H9 (cell line): ENCODE results near the gene PPM1M. TPM values are rescaled to one million over a fixed set of nuclear protein-coding genes. Genes with fewer than 3 reads are reported as not detected.

Source experiments
- DNase-seq: peaks from one replicate; pipeline ENCODE4 v3.0.0-alpha.2; 2017
- H2AFZ ChIP-seq: one replicate; pipeline ENCODE4 v1.6.1; 2013; ENCODE audit warnings: mild to moderate bottlenecking, low read length, control low read depth, moderate library complexity
- H2AK5ac ChIP-seq: 2 replicates; pipeline ENCODE4 v1.6.1; 2013; ENCODE audit warnings: low read length, control low read depth, mixed read lengths; ENCODE audit not compliant: insufficient read length
- H2BK120ac ChIP-seq: one replicate; pipeline ENCODE4 v1.6.1; 2013; ENCODE audit warnings: low read depth, mild to moderate bottlenecking, low read length, control low read depth, inconsistent platforms; ENCODE audit not compliant: poor library complexity, severe bottlenecking
- H2BK12ac ChIP-seq: 2 replicates; pipeline ENCODE4 v1.6.1; 2013; ENCODE audit warnings: low read length, control low read depth, mixed read lengths, low read depth; ENCODE audit not compliant: insufficient read length
- H2BK15ac ChIP-seq: 2 replicates; pipeline ENCODE4 v1.6.1; 2013; ENCODE audit warnings: low read depth, low read length, control low read depth
- H2BK20ac ChIP-seq: one replicate; pipeline ENCODE4 v1.6.1; 2013; ENCODE audit warnings: low read depth, mild to moderate bottlenecking, low read length, control low read depth, inconsistent platforms; ENCODE audit not compliant: poor library complexity, severe bottlenecking
- H2BK5ac ChIP-seq: 2 replicates; pipeline ENCODE4 v1.6.1; 2013; ENCODE audit warnings: low read length, control low read depth, mixed read lengths; ENCODE audit not compliant: insufficient read length
- H3K14ac ChIP-seq: 2 replicates; pipeline ENCODE4 v1.6.1; 2013; ENCODE audit warnings: low read length, control low read depth; ENCODE audit not compliant: insufficient read depth
- H3K18ac ChIP-seq: 2 replicates; pipeline ENCODE4 v1.6.1; 2013; ENCODE audit warnings: low read depth, mild to moderate bottlenecking, mixed read lengths, low read length, control low read depth; ENCODE audit not compliant: insufficient read length
- H3K23ac ChIP-seq: 2 replicates; pipeline ENCODE4 v1.6.1; 2013; ENCODE audit warnings: low read length, control low read depth, mixed read lengths, low read depth; ENCODE audit not compliant: insufficient read length
- H3K23me2 ChIP-seq: 2 replicates; pipeline ENCODE4 v1.6.1; 2013; ENCODE audit warnings: low read depth, mild to moderate bottlenecking, mixed read lengths, low read length, control low read depth; ENCODE audit not compliant: insufficient read length, poor library complexity, severe bottlenecking
- H3K27ac ChIP-seq: 2 replicates; pipeline ENCODE4 v1.5.1; 2013; ENCODE audit warnings: low read length, control low read depth, mixed read lengths, low read depth; ENCODE audit not compliant: insufficient read length
- H3K27me3 ChIP-seq: 2 replicates; pipeline ENCODE4 v1.6.1; 2013; ENCODE audit warnings: low read length, control low read depth, inconsistent platforms; ENCODE audit not compliant: insufficient read depth
- H3K4ac ChIP-seq: 2 replicates; pipeline ENCODE4 v1.6.1; 2013; ENCODE audit warnings: low read depth, mild to moderate bottlenecking, control low read depth, inconsistent platforms, low read length, moderate library complexity
- H3K4me1 ChIP-seq: 2 replicates; pipeline ENCODE4 v1.6.1; 2013; ENCODE audit warnings: low read length, control low read depth, inconsistent platforms; ENCODE audit not compliant: insufficient read depth
- H3K4me2 ChIP-seq: 2 replicates; pipeline ENCODE4 v1.6.1; 2013; ENCODE audit warnings: low read length, control low read depth, mixed read lengths; ENCODE audit not compliant: insufficient read length, insufficient read depth
- H3K56ac ChIP-seq: 2 replicates; pipeline ENCODE4 v1.6.1; 2013; ENCODE audit warnings: low read depth, mild to moderate bottlenecking, mixed read lengths, low read length, control low read depth; ENCODE audit not compliant: insufficient read length
- H3K79me1 ChIP-seq: 2 replicates; pipeline ENCODE4 v1.6.1; 2013; ENCODE audit warnings: low read depth, mild to moderate bottlenecking, moderate library complexity, low read length, control low read depth, inconsistent platforms; ENCODE audit not compliant: insufficient read depth, poor library complexity, severe bottlenecking
- H3K79me2 ChIP-seq: 2 replicates; pipeline ENCODE4 v1.6.1; 2013; ENCODE audit warnings: low read length, control low read depth, inconsistent platforms; ENCODE audit not compliant: insufficient read depth
- H3K9ac ChIP-seq: 2 replicates; pipeline ENCODE4 v1.6.1; 2013; ENCODE audit warnings: low read length, control low read depth, mixed read lengths; ENCODE audit not compliant: insufficient read length; ENCODE audit errors: extremely low read depth
- H3K9me3 ChIP-seq: one replicate; pipeline ENCODE4 v1.6.1; 2013; ENCODE audit warnings: low read depth, low read length, inconsistent platforms; ENCODE audit not compliant: control insufficient read depth
- H3T11ph ChIP-seq: one replicate; pipeline ENCODE4 v1.6.1; 2013; ENCODE audit warnings: mild to moderate bottlenecking, low read length, control low read depth, inconsistent platforms
- H4K20me1 ChIP-seq: one replicate; pipeline ENCODE4 v1.6.1; 2013; ENCODE audit not compliant: control insufficient read depth, insufficient read length, insufficient read depth
- H4K5ac ChIP-seq: 2 replicates; pipeline ENCODE4 v1.6.1; 2013; ENCODE audit warnings: low read depth, mild to moderate bottlenecking, mixed read lengths, low read length, control low read depth; ENCODE audit not compliant: insufficient read length
- H4K8ac ChIP-seq: replicated peaks from 2 replicates; pipeline ENCODE4 v1.6.1; 2013; ENCODE audit warnings: low read length, control low read depth, mixed read lengths, low read depth; ENCODE audit not compliant: insufficient read length
- H4K91ac ChIP-seq: 2 replicates; pipeline ENCODE4 v1.6.1; 2013; ENCODE audit warnings: low read depth, mild to moderate bottlenecking, moderate library complexity, mixed read lengths, low read length, control low read depth; ENCODE audit not compliant: insufficient read length
- H3K27ac Mint-ChIP-seq, 3 experiments: 2 replicates in 2 of 3; 3 replicates in 1 of 3; pipeline ENCODE4 v1.8.0; 2020 to 2021; ENCODE audit warnings: mixed read lengths in 3 of 3, mild to moderate bottlenecking in 1 of 3, moderate library complexity in 1 of 3
- H3K27me3 Mint-ChIP-seq: 2 replicates; pipeline ENCODE4 v1.8.0; 2021; ENCODE audit warnings: low read depth, mild to moderate bottlenecking, moderate library complexity, mixed read lengths
- H3K36me3 Mint-ChIP-seq, 3 experiments: 2 replicates in 2 of 3; 3 replicates in 1 of 3; pipeline ENCODE4 v1.8.0; 2020 to 2021; ENCODE audit warnings: low read depth in 3 of 3, mixed read lengths in 3 of 3; ENCODE audit not compliant: insufficient read depth in 1 of 3
- H3K4me1 Mint-ChIP-seq, 2 experiments: 2 replicates each; pipeline ENCODE4 v1.8.0; 2020; ENCODE audit warnings: mixed read lengths in 2 of 2
- H3K4me3 Mint-ChIP-seq, 2 experiments: 2 replicates in 1 of 2; 3 replicates in 1 of 2; pipeline ENCODE4 v1.8.0; 2020 to 2021; ENCODE audit warnings: mild to moderate bottlenecking in 2 of 2, mixed read lengths in 2 of 2, moderate library complexity in 1 of 2
- H3K9me3 Mint-ChIP-seq, 2 experiments: 2 replicates in 1 of 2; 3 replicates in 1 of 2; pipeline ENCODE4 v1.8.0; 2020; ENCODE audit warnings: mild to moderate bottlenecking in 2 of 2, mixed read lengths in 2 of 2, moderate library complexity in 1 of 2
- CTCF ChIP-seq: fragments of 200-600 bp; sonication (generic); conservative IDR thresholded peaks from 3 replicates; pipeline ENCODE4 v1.8.0; 2021; ENCODE audit warnings: antibody characterized with exemption, mild to moderate bottlenecking
- WGBS: extraction: QIAGEN DNeasy Blood & Tissue Kit; methylation state at CpG from one replicate; pipeline ENCODE4 v1.1.7; 2013; ENCODE audit warnings: missing lambda C conversion rate, low lambda C conversion rate, mixed read lengths; ENCODE audit not compliant: insufficient read length; ENCODE audit errors: extremely low coverage; 5-methylcytosine and 5-hydroxymethylcytosine counted together
- total RNA-seq: library from RNA; stranded (reverse); gene quantifications from 2 replicates; pipeline ENCODE4 v1.2.1, GENCODE V29; 2021

The PPM1M gene
- total RNA-seq, 1 experiment from 2014 or later = 7.4 TPM

GRCh38 chr3:52290596-52291507 lies 45.3 kb downstream of the PPM1M start:
- no peak for DNase-seq
- Histone ChIP-seq H3K14ac (no peak overlapping the region), H2BK15ac (no peak overlapping the region), H4K20me1 (no peaks in the 10 kb centered on the region), H2BK20ac (no peak overlapping the region), H3K56ac (no peak overlapping the region), H3K27ac (no peak overlapping the region), H3K23ac (no peak overlapping the region), H2BK5ac (no peak overlapping the region), H3K4me1 (no peaks in the 10 kb centered on the region), H2AFZ (no peak overlapping the region), H4K5ac (no peak overlapping the region), H3T11ph (no peak overlapping the region), H3K4me2 (no peak overlapping the region), H3K18ac (no peak overlapping the region), H4K8ac (no peak overlapping the region), H3K9me3 (no peaks in the 10 kb centered on the region), H3K23me2 (peaks cover 3% of the 10 kb centered on the region), H2AK5ac (no peak overlapping the region), H3K79me2 (no peaks in the 10 kb centered on the region), H3K4ac (no peak overlapping the region), H3K27me3 (no peaks in the 10 kb centered on the region), H2BK12ac (no peak overlapping the region), H4K91ac (no peak overlapping the region), H3K9ac (no peak overlapping the region), H2BK120ac (no peak overlapping the region), H3K79me1 (no peaks in the 10 kb centered on the region)
- no peak overlapping the region for H3K4me3 Mint-ChIP-seq
- H3K27me3 Mint-ChIP-seq = no peaks in the 10 kb centered on the region
- TF ChIP-seq CTCF = no peak
- no peak overlapping the region for H3K27ac Mint-ChIP-seq
- H3K9me3 Mint-ChIP-seq = no peaks in the 10 kb centered on the region
- H3K36me3 Mint-ChIP-seq = no peaks in the 10 kb centered on the region; a peak in 3 of 7 replicates
- no CpG with 5 or more reads among the region's 23 CpGs for WGBS
- H3K4me1 Mint-ChIP-seq = peaks cover 8 to 10% of the 10 kb centered on the region in 2 experiments
